Activated T-cell treated with anti-CD3 and anti-CD28 coated beads, Interleukin-2, amount 50 U/mL, for 1 hour (primary cell): ENCODE measurements around the gene PLEKHO2.
A peak's percentile ranks its signal among the peaks of the same experiment; 100 is the strongest.
"Not testable (repeated sequence)": the region's sequence is repeated elsewhere in the genome, so short reads cannot be mapped to it uniquely, and the experiment has no call there.

Experiments
- DNase-seq: peaks from one replicate; pipeline ENCODE4 v3.0.0-alpha.2; 2020

Gene PLEKHO2

DNA sequence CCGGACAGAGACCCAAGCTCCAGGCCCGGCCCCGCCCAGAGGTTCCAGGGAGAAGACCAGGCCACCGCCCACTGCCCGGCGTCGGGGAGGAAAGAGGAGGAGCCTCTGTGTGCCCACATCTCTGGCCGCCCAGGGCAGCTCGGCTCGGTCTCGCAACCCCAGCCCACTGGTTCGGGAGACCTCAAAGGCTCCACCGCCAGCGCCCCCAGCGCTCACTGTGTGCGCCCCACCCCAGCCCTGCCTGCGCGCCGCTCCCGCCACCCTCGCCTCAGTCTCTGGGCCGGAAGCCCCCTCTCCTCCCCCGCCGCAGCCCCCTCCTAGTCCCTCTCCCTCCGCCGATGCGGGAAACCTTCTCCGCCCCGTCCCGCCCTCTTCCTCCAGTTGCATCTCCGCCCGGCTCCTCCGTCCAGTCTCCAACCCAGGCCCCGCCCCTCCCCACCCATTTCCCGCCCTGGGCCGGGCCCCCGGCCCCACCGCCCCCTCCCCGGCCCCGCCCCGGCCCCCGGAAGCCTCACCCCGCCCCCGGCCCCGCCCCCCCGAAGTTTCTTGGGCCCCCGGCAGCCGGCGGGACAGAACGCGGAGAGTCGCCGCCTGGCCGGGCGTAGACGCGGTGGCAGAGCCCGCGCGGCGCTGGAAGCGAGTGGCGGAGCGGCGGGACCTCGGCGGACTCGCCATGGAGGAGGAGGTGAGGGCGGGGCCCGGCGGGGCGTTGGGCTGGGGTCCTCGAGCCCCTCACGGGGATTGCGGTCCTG lies at the start of gene PLEKHO2:
PLEKHO2 (plus strand) TSS at position 572 of the 752 bp plus-strand sequence; CDS start at position 674, 102 bp downstream.
- peak; percentile 84 for DNase-seq

GRCh38 chr15:64792282-64792681 lies 49.4 kb upstream of the PLEKHO2 start:
- no peak for DNase-seq

DNA sequence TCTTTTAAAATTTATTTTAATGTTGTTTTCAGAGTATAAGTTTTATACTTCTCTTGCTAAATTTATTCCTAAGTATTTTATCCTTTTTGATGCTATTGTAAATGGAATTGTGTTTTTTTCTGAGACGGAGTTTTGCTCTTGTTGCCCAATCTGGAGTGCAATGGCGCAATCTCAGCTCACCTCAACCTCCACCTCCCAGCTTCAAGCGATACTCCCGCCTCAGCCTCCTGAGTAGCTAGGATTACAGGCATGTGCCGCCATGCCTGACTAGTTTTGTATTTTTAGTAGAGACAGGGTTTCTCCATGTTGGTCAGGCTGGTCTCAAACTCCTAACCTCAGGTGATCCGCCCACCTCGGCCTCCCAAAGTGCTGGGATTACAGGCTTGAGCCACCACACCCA lies 46.4 kb upstream of the PLEKHO2 start:
- DNase-seq = not testable (repeated sequence)

DNA sequence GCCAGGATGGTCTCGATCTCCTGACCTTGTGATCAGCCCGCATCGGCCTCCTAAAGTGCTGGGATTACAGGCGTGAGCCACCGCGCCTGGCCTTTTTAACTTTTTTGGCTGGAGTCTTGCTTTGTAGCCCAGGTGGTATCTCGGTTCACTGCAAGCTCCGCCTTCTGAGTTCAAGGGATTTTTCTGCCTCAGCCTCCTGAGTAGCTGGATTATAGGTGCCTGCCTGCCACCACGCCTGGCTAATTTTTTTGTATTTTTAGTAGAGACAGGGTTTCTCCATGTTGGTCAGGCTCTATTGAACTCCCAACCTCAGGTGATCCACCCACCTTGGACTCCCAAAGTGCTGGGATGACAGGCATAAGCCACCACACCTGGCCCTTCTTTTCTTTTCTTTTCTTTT lies 45.8 kb upstream of the PLEKHO2 start:
- DNase-seq = not testable (repeated sequence)

- DNase-seq = not testable (repeated sequence)
Observed at GRCh38 chr15:64798905-64799304, 42.8 kb upstream of the PLEKHO2 start.

GRCh38 chr15:64800476-64800875 lies 41.2 kb upstream of the PLEKHO2 start:
- DNase-seq = no peak

- no peak for DNase-seq
Observed at GRCh38 chr15:64803526-64803925, 38.2 kb upstream of the PLEKHO2 start.

- no peak for DNase-seq
Observed at GRCh38 chr15:64804619-64805018, 37.1 kb upstream of the PLEKHO2 start.

GRCh38 chr15:64806509-64806908 lies 35.2 kb upstream of the PLEKHO2 start:
- no peak for DNase-seq

GRCh38 chr15:64807051-64807749 lies 34.5 kb upstream of the PLEKHO2 start:
- DNase-seq = no peak

- DNase-seq = no peak
Observed at GRCh38 chr15:64807751-64808222, 33.9 kb upstream of the PLEKHO2 start.

DNA sequence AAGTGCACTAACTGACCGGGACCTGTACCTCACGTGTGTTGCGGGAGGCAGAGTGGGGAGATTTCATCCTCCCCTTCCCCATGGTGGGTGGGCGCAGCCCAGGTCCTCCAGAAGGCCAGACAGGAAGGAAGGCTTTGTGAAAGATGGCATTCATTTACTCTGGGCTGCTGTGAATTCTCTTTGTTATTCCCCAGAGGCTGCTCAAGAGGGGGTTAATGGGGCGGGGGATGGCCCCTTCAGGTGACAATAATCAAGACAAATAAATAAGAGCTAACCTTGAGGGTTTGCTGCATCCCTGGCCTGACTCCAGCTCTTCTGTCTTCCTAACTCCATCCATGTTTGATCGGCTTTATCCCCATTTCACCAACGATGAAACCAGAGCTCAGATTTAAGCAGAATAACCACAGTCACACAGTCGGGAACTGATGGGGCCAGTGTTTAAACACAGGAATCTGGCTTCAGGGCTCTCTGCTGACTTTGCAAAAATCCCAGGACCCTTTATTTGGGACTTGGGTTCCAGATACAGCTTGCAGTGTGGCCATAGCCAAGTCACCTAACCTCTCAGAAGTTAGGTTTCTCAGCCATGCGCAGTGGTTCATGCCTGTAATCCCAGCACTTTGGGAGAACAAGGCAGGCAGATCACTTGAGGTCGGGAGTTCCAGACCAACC lies 32.8 kb upstream of the PLEKHO2 start:
- no peak for DNase-seq

GRCh38 chr15:64809649-64810496 lies 31.8 kb upstream of the PLEKHO2 start:
- DNase-seq = peak; percentile 55

DNA sequence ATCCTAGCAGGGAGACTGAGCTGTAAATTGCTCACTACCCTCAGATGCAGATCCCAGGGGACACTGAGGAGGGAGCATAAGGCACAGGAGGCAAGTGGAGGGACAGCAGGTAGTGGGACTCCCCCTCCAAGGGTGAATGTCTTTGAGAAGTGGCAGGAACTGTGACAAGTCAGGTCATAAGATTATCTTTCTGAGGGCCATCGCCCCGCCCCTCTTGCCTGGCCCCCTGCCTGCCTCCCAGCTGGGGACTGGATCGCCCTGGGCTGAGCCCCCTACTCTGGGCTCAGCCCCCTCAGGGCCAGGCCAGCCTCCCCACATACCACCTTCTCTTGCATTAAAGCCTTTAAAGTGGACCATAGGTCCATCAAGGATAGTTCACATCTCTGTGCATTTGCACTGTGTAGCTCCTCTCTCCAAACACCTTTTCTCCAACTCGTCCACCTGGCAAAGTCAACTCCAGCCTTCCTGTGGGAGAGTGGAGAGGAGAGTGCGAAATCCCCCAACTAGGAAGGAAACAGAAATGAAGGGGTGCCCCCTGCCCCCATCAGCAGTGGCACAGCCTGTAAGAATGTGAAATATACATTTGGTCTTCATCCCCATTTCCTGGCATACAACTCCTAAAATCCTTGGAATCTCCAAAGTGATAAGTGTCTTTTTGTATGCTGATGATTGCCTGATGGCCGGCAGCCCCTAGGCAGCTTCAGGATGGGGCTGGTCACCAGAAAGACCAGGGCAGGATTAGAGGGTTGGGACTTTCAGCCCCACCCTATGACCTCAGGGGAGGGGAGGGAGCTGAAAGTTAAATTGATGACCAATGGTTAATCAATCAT lies 31.0 kb upstream of the PLEKHO2 start:
- no peak for DNase-seq

GRCh38 chr15:64813075-64813474 lies 28.6 kb upstream of the PLEKHO2 start:
- DNase-seq = no peak

DNA sequence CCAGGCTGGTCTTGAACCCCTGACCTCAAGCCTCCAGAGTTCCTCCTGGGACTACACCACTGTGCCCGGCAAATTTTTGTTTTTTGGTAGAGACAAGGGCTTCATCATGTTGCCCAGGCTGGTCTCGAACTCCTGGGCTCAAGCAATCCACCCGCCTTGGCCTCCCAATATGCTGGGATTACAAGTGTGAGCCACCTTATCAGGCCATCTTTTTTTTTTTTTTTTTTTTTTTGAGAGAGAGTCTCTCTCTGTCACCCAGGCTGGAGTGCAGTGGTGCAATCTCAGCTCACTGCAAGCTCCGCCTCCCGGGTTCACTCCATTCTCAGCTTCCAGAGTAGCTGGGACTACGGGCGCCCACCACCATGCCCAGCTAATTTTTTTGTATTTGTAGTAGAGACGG lies 27.4 kb upstream of the PLEKHO2 start:
- not testable (repeated sequence) for DNase-seq

GRCh38 chr15:64814965-64815364 lies 26.8 kb upstream of the PLEKHO2 start:
- DNase-seq = not testable (repeated sequence)

DNA sequence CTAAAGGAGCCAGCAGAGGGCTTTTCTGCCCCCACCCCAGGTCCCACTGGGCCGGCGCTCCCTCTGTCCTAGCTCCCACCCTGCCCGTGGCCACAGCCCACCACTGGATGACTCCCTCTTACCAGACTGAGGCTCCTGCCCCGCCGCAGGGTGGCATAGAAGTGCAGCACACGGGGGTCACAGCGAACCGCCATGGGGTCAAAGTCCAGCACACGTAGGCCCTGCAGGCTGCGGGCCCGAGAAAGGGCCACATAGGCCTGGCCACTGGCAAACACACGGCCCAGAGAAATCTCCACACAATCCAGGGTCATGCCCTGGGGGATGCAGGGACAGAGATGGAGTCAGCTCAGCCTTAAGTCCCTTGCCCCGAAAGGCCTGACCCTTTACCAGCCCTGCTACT lies 25.3 kb upstream of the PLEKHO2 start:
- DNase-seq = no peak

- DNase-seq = no peak
Observed at GRCh38 chr15:64824929-64825430, 16.7 kb upstream of the PLEKHO2 start.

- DNase-seq = peak; percentile 74
Observed at GRCh38 chr15:64825431-64826294, 16.1 kb upstream of the PLEKHO2 start, which contains the start of gene PIF1. Gene PIF1 (minus strand): TSS chr15:64825647. CDS start chr15:64824335, 1,312 bp downstream.
